HepG2 (cell line): ENCODE measurements around the gene ZXDC. TPM values are rescaled to one million over a fixed set of nuclear protein-coding genes. Genes with fewer than 3 reads are reported as not detected.

Source experiments
- AGO1 ChIP-seq: fragments of 200-400 bp; formaldehyde crosslinking; IDR thresholded peaks from 2 replicates; pipeline ENCODE4 v1.6.1; 2017; ENCODE audit warnings: mild to moderate bottlenecking, low read depth, low read length, moderate library complexity; ENCODE audit not compliant: poor library complexity, severe bottlenecking
- AKAP8 ChIP-seq: sonication (generic); formaldehyde crosslinking; IDR thresholded peaks from 2 replicates; pipeline ENCODE4 v1.5.1; 2020; ENCODE audit warnings: mild to moderate bottlenecking, missing genetic modification reagents
- ARID2 ChIP-seq: sonication (generic); formaldehyde crosslinking; IDR thresholded peaks from 2 replicates; pipeline ENCODE4 v1.8.1; 2022; ENCODE audit warnings: mild to moderate bottlenecking, missing genetic modification reagents, borderline replicate concordance
- BHLHE40 ChIP-seq: IDR thresholded peaks from 2 replicates; pipeline ENCODE4 v1.6.1; 2011; ENCODE audit warnings: low read length, improper control_type of control experiment
- FOSL1 ChIP-seq: sonication (generic); formaldehyde crosslinking; IDR thresholded peaks from 2 replicates; pipeline ENCODE4 v1.9.0; 2021; ENCODE audit warnings: missing genetic modification reagents, borderline replicate concordance
- KLF15 ChIP-seq: sonication (generic); formaldehyde crosslinking; IDR thresholded peaks from 2 replicates; pipeline ENCODE4 v1.8.1; 2023; ENCODE audit warnings: borderline replicate concordance, mild to moderate bottlenecking, inconsistent platforms, missing genetic modification reagents, mixed read lengths
- KLF6 ChIP-seq: IDR thresholded peaks from 2 replicates; pipeline ENCODE4 v1.8.0; 2016; ENCODE audit warnings: missing biosample characterization, missing genetic modification reagents
- NBN ChIP-seq: fragments of 450-650 bp; conservative IDR thresholded peaks from 2 replicates; pipeline ENCODE4 v1.6.1; 2017
- REL ChIP-seq: sonication (generic); formaldehyde crosslinking; conservative IDR thresholded peaks from 2 replicates; pipeline ENCODE4 v1.8.0; 2022; ENCODE audit warnings: mild to moderate bottlenecking, missing genetic modification reagents, moderate library complexity
- RORA ChIP-seq: sonication (generic); formaldehyde crosslinking; IDR thresholded peaks from 2 replicates; pipeline ENCODE4 v1.5.0; 2020; ENCODE audit warnings: mild to moderate bottlenecking, missing genetic modification reagents, moderate library complexity
- SALL1 ChIP-seq: sonication (generic); formaldehyde crosslinking; IDR thresholded peaks from 2 replicates; pipeline ENCODE4 v1.8.0; 2022; ENCODE audit warnings: mild to moderate bottlenecking, missing genetic modification reagents
- SRY ChIP-seq: sonication (generic); formaldehyde crosslinking; IDR thresholded peaks from 2 replicates; pipeline ENCODE4 v1.8.0; 2022; ENCODE audit warnings: mild to moderate bottlenecking, missing genetic modification reagents
- TARDBP ChIP-seq: sonication (generic); formaldehyde crosslinking; IDR thresholded peaks from 2 replicates; pipeline ENCODE4 v1.8.0; 2022; ENCODE audit warnings: mild to moderate bottlenecking, missing genetic modification reagents
- ZNF547 ChIP-seq: sonication (generic); formaldehyde crosslinking; IDR thresholded peaks from 2 replicates; pipeline ENCODE4 v1.5.1; 2020; ENCODE audit warnings: mild to moderate bottlenecking, missing genetic modification reagents
- ZNF780A ChIP-seq: sonication (generic); formaldehyde crosslinking; IDR thresholded peaks from 2 replicates; pipeline ENCODE4 v1.8.0; 2022; ENCODE audit warnings: mild to moderate bottlenecking, missing genetic modification reagents, moderate library complexity
- ZNF891 ChIP-seq: sonication (generic); formaldehyde crosslinking; IDR thresholded peaks from 2 replicates; pipeline ENCODE4 v1.5.0; 2020; ENCODE audit warnings: mild to moderate bottlenecking, missing genetic modification reagents
- polyA plus RNA-seq, 8 experiments: library from polyadenylated mRNA; depleted of rRNA in 3 of 8; stranded (reverse) in 7 of 8; unstranded in 1 of 8; fragments of >200 nt; fragmentation: Illumina TruSeq in 4 of 8; extraction: Trizol in 4 of 8; gene quantifications; 2 replicates each; pipeline versions ENCODE4 v1.2.1 to v1.2.3, GENCODE V29; 2011 to 2016; ENCODE audit warnings: low read depth in 4 of 8, missing spikeins in 1 of 8, mixed read lengths in 1 of 8; ENCODE audit not compliant: insufficient read depth in 1 of 8
- total RNA-seq, 5 experiments: library from RNA; depleted of rRNA; stranded (reverse); fragments of >200 nt; fragmentation: Illumina TruSeq; extraction: Trizol; gene quantifications; 2 replicates each; pipeline ENCODE4 v1.2.3, GENCODE V29; 2016; ENCODE audit warnings: low read depth in 1 of 5
- TF ChIP-seq, protein P1 (sequence below): sonication (generic); formaldehyde crosslinking; IDR thresholded peaks from 2 replicates; pipeline ENCODE4 v1.4.0; 2020; ENCODE audit warnings: mild to moderate bottlenecking, missing genetic modification reagents
- TF ChIP-seq, protein P2 (sequence below): sonication (generic); formaldehyde crosslinking; IDR thresholded peaks from 2 replicates; pipeline ENCODE4 v1.4.0; 2020; ENCODE audit warnings: missing genetic modification reagents
- TF ChIP-seq, protein P3 (sequence below): sonication (generic); formaldehyde crosslinking; conservative IDR thresholded peaks from 2 replicates; pipeline ENCODE4 v1.5.0; 2020; ENCODE audit warnings: missing genetic modification reagents
- TF ChIP-seq, protein P4 (sequence below): sonication (generic); formaldehyde crosslinking; IDR thresholded peaks from 2 replicates; pipeline ENCODE4 v1.4.0; 2020; ENCODE audit warnings: missing genetic modification reagents, borderline replicate concordance

Gene ZXDC
- total and polyA plus RNA-seq, 2 of the 13 experiments (the other 11 are each of a cell fraction or from before 2014, with no cell fraction given): 17.6 to 21.2 TPM

DNA sequence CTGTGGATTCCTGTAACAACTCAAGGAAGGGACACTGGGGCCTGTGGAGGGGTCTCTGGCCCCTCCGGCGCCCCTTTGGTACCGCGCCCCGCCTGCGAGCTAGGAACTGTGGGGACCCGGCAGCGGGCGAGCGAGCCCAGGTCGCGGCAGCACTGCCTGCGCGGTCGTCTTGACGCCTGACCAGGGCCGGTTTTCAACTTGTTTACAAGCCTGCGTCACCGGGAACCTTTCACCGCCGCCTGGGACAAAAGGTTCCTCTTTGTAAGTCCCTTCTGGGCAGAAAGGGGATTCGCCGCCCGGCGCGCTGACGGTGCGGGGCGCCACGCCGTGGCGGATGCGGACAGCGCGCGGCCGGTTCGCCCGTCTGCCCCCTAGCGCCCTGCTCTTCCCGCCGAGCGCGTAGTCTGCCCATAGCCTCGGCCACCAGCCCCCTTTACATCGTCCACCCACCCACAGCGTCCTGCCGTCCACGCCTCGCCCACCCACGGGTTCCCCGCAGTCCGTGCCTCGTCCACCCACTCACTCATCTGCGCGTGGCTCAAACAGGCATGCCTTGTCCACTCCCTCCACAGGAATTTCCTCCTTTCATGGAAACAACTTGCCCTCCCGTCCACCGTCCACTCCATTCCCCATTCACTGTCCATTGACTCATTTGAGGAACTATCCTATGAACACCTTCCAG, 86.4 kb downstream of the ZXDC start (continued):
- peak; percentile 69 for TF ChIP-seq SRY (CRISPR knock-in tag)
- no peak for TF ChIP-seq AGO1
- TF ChIP-seq, protein P1, sequence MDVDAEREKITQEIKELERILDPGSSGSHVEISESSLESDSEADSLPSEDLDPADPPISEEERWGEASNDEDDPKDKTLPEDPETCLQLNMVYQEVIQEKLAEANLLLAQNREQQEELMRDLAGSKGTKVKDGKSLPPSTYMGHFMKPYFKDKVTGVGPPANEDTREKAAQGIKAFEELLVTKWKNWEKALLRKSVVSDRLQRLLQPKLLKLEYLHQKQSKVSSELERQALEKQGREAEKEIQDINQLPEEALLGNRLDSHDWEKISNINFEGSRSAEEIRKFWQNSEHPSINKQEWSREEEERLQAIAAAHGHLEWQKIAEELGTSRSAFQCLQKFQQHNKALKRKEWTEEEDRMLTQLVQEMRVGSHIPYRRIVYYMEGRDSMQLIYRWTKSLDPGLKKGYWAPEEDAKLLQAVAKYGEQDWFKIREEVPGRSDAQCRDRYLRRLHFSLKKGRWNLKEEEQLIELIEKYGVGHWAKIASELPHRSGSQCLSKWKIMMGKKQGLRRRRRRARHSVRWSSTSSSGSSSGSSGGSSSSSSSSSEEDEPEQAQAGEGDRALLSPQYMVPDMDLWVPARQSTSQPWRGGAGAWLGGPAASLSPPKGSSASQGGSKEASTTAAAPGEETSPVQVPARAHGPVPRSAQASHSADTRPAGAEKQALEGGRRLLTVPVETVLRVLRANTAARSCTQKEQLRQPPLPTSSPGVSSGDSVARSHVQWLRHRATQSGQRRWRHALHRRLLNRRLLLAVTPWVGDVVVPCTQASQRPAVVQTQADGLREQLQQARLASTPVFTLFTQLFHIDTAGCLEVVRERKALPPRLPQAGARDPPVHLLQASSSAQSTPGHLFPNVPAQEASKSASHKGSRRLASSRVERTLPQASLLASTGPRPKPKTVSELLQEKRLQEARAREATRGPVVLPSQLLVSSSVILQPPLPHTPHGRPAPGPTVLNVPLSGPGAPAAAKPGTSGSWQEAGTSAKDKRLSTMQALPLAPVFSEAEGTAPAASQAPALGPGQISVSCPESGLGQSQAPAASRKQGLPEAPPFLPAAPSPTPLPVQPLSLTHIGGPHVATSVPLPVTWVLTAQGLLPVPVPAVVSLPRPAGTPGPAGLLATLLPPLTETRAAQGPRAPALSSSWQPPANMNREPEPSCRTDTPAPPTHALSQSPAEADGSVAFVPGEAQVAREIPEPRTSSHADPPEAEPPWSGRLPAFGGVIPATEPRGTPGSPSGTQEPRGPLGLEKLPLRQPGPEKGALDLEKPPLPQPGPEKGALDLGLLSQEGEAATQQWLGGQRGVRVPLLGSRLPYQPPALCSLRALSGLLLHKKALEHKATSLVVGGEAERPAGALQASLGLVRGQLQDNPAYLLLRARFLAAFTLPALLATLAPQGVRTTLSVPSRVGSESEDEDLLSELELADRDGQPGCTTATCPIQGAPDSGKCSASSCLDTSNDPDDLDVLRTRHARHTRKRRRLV (CRISPR knock-in tag): 0 out of 2 replicates have a peak, but pooled peaks have one; percentile 8
- peak; percentile 88 for TF ChIP-seq KLF6 (CRISPR knock-in tag)
- peak; percentile 69; the same call in 1 of the 2 replicates for TF ChIP-seq TARDBP (CRISPR knock-in tag)
- no peak for TF ChIP-seq REL (CRISPR knock-in tag)
- TF ChIP-seq, protein P2, sequence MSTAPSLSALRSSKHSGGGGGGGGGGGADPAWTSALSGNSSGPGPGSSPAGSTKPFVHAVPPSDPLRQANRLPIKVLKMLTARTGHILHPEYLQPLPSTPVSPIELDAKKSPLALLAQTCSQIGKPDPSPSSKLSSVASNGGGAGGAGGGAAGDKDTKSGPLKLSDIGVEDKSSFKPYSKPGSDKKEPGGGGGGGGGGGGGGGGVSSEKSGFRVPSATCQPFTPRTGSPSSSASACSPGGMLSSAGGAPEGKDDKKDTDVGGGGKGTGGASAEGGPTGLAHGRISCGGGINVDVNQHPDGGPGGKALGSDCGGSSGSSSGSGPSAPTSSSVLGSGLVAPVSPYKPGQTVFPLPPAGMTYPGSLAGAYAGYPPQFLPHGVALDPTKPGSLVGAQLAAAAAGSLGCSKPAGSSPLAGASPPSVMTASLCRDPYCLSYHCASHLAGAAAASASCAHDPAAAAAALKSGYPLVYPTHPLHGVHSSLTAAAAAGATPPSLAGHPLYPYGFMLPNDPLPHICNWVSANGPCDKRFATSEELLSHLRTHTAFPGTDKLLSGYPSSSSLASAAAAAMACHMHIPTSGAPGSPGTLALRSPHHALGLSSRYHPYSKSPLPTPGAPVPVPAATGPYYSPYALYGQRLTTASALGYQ (CRISPR knock-in tag): 0 out of 2 replicates have a peak, but pooled peaks have one; percentile 19
- TF ChIP-seq KLF15 (CRISPR knock-in tag): no peak
- TF ChIP-seq, protein P3, sequence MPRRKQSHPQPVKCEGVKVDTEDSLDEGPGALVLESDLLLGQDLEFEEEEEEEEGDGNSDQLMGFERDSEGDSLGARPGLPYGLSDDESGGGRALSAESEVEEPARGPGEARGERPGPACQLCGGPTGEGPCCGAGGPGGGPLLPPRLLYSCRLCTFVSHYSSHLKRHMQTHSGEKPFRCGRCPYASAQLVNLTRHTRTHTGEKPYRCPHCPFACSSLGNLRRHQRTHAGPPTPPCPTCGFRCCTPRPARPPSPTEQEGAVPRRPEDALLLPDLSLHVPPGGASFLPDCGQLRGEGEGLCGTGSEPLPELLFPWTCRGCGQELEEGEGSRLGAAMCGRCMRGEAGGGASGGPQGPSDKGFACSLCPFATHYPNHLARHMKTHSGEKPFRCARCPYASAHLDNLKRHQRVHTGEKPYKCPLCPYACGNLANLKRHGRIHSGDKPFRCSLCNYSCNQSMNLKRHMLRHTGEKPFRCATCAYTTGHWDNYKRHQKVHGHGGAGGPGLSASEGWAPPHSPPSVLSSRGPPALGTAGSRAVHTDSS (CRISPR knock-in tag): peak; percentile 72; the same call in 1 of the 2 replicates
- peak; percentile 69 for TF ChIP-seq SALL1 (CRISPR knock-in tag)
- TF ChIP-seq ZNF891 (CRISPR knock-in tag): peak; percentile 52
- TF ChIP-seq, protein P4, sequence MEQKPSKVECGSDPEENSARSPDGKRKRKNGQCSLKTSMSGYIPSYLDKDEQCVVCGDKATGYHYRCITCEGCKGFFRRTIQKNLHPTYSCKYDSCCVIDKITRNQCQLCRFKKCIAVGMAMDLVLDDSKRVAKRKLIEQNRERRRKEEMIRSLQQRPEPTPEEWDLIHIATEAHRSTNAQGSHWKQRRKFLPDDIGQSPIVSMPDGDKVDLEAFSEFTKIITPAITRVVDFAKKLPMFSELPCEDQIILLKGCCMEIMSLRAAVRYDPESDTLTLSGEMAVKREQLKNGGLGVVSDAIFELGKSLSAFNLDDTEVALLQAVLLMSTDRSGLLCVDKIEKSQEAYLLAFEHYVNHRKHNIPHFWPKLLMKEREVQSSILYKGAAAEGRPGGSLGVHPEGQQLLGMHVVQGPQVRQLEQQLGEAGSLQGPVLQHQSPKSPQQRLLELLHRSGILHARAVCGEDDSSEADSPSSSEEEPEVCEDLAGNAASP (CRISPR knock-in tag): no peak
- TF ChIP-seq RORA (CRISPR knock-in tag): no peak
- no peak for TF ChIP-seq ARID2 (CRISPR knock-in tag)
- TF ChIP-seq BHLHE40: peak; percentile 35; the same call in 1 of the 2 replicates
- TF ChIP-seq ZNF547: 0 out of 2 replicates have a peak, but pooled peaks have one; percentile 77
- TF ChIP-seq NBN: no peak
- TF ChIP-seq FOSL1 (CRISPR knock-in tag): no peak
- TF ChIP-seq AKAP8: peak; percentile 75; the same call in 1 of the 2 replicates
- TF ChIP-seq ZNF780A (CRISPR knock-in tag): no peak
